GM20000 (cell line): ENCODE measurements around the gene NDUFS2.
A peak's percentile ranks its signal among the peaks of the same experiment; 100 is the strongest.

ENCODE experiments used
- DNase-seq: peaks from one replicate; pipeline ENCODE4 v3.0.0; 2012; ENCODE audit warnings: low spot score
- CTCF ChIP-seq: IDR thresholded peaks from 2 replicates; pipeline ENCODE4 v1.5.1; 2012; ENCODE audit warnings: mild to moderate bottlenecking, control low read depth; ENCODE audit errors: extremely low read depth, missing control alignments

NDUFS2 gene

GRCh38 chr1:161201836-161202712, at the start of gene NDUFS2:
NDUFS2 (plus strand) TSS chr1:161202367; CDS start chr1:161202386, 19 bp downstream.
- no peak for TF ChIP-seq CTCF

GRCh38 chr1:161153176-161153575, 49.0 kb upstream of the NDUFS2 start:
- no peak for DNase-seq
- TF ChIP-seq CTCF = no peak

More at GRCh38 chr1:161201836-161202712, at the start of gene NDUFS2:
- DNase-seq = peak; percentile 93

GRCh38 chr1:161153682-161154337, 48.4 kb upstream of the NDUFS2 start, which contains the start of gene UFC1:
UFC1 (plus strand) TSS chr1:161153978; CDS start chr1:161153998, 20 bp downstream.
- DNase-seq = peak; percentile 88
- TF ChIP-seq CTCF = no peak

- DNase-seq = no peak
- TF ChIP-seq CTCF = no peak
These were observed 44.3 kb upstream of the NDUFS2 start for GRCh38 chr1:161157867-161158266.

- DNase-seq = no peak
- no peak for TF ChIP-seq CTCF
These were observed 43.7 kb upstream of the NDUFS2 start for GRCh38 chr1:161158316-161159010.

- peak; percentile 94 for DNase-seq
- no peak for TF ChIP-seq CTCF
These were observed 42.9 kb upstream of the NDUFS2 start, which contains the start of gene USP21 for GRCh38 chr1:161159087-161159912. USP21 (plus strand) TSS chr1:161159500; CDS start chr1:161160641, 1,141 bp downstream.
